Measurements from ENCODE around the gene SLFN12.

Gene SLFN12

DNA sequence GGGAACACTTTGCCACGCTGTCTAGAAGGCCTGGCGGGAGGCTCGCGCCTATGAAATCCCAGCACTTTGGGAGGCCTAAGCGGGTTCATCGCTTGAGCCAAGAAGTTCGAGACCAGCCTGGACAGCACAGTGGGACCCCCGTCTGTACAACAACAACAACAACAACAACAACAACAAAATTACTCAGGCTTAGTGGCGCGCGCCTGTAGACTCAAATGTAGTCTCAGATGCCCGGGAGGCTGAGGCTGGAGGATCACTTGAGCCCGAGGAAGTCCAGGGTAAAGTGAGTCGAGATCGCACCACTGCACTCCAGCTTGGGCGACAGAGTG lies 16.6 kb upstream of the SLFN12 start:
- DNase-seq (no peak), ATAC-seq (ENCODE audit: insufficient read depth, low read depth) (no peak)
- no peak overlapping the region for H3K4me2 ChIP-seq (ENCODE audit: insufficient read depth, low read length)
- H3K9ac ChIP-seq (ENCODE audit: low read depth, low read length): no peak overlapping the region
- TF ChIP-seq EZH2 (IDR thresholded peaks at IDR 0.05; ENCODE audit: borderline replicate concordance, low read depth, low read length, severe bottlenecking): no peak
- TF ChIP-seq, protein P1, sequence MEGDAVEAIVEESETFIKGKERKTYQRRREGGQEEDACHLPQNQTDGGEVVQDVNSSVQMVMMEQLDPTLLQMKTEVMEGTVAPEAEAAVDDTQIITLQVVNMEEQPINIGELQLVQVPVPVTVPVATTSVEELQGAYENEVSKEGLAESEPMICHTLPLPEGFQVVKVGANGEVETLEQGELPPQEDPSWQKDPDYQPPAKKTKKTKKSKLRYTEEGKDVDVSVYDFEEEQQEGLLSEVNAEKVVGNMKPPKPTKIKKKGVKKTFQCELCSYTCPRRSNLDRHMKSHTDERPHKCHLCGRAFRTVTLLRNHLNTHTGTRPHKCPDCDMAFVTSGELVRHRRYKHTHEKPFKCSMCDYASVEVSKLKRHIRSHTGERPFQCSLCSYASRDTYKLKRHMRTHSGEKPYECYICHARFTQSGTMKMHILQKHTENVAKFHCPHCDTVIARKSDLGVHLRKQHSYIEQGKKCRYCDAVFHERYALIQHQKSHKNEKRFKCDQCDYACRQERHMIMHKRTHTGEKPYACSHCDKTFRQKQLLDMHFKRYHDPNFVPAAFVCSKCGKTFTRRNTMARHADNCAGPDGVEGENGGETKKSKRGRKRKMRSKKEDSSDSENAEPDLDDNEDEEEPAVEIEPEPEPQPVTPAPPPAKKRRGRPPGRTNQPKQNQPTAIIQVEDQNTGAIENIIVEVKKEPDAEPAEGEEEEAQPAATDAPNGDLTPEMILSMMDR (IDR thresholded peaks at IDR 0.05; ENCODE audit: borderline replicate concordance, extremely low read depth, low read length, poor library complexity, severe bottlenecking): no peak
- no peak overlapping the region for H3K27ac ChIP-seq (ENCODE audit: low read length)
- no peaks in the 10 kb centered on the region for H3K79me2 ChIP-seq (ENCODE audit: insufficient read depth, low read length)
- peaks cover 17% of the 10 kb centered on the region for H3K36me3 ChIP-seq (ENCODE audit: insufficient read depth, low read length)
- peaks cover 3% of the 10 kb centered on the region; the same call in 1 of the 2 replicates for H4K20me1 ChIP-seq (ENCODE audit: insufficient read depth, low read length)
- no peaks in the 10 kb centered on the region for H3K9me3 ChIP-seq (ENCODE audit: insufficient read depth, low read length, severe bottlenecking)
- H3K4me3 ChIP-seq (ENCODE audit: low read depth in 1 of 2, low read length in 2 of 2): no peak overlapping the region
- no peaks in the 10 kb centered on the region for H3K4me1 ChIP-seq (ENCODE audit: insufficient read depth, low read length)
- H2AFZ ChIP-seq (ENCODE audit: low read depth, low read length): no peak overlapping the region
- H3K27me3 ChIP-seq (ENCODE audit: insufficient read depth, low read length, poor library complexity): no peaks in the 10 kb centered on the region

GRCh38 chr17:35448214-35448898 lies 16.1 kb upstream of the SLFN12 start, which contains the start of gene SLFN13:
Gene SLFN13 (minus strand): TSS chr17:35448766. CDS start chr17:35445680, 3,086 bp downstream.
- H4K20me1 ChIP-seq (ENCODE audit: insufficient read depth, low read length): peaks cover 3% of the 10 kb centered on the region; the same call in 1 of the 2 replicates
- no peak within 1 kb of the TSS for H3K9ac ChIP-seq (ENCODE audit: low read depth, low read length)
- H3K79me2 ChIP-seq (ENCODE audit: insufficient read depth, low read length): no peaks in the 10 kb centered on the region
- peaks cover 17% of the 10 kb centered on the region for H3K36me3 ChIP-seq (ENCODE audit: insufficient read depth, low read length)
- no peak within 1 kb of the TSS for H3K4me2 ChIP-seq (ENCODE audit: insufficient read depth, low read length)
- H3K4me1 ChIP-seq (ENCODE audit: insufficient read depth, low read length): no peaks in the 10 kb centered on the region
- no peaks in the 10 kb centered on the region for H3K9me3 ChIP-seq (ENCODE audit: insufficient read depth, low read length, severe bottlenecking)
- H3K27me3 ChIP-seq (ENCODE audit: insufficient read depth, low read length, poor library complexity): no peaks in the 10 kb centered on the region
- H3K4me3 ChIP-seq (ENCODE audit: low read depth in 1 of 2, low read length in 2 of 2): no peak within 1 kb of the TSS
- ATAC-seq (ENCODE audit: insufficient read depth, low read depth) (peak; percentile 91), DNase-seq (peak; percentile 80)
- no peak within 1 kb of the TSS for H3K27ac ChIP-seq (ENCODE audit: low read length)
- no peak within 1 kb of the TSS for H2AFZ ChIP-seq (ENCODE audit: low read depth, low read length)
- TF ChIP-seq, protein P1 (IDR thresholded peaks at IDR 0.05; ENCODE audit: borderline replicate concordance, extremely low read depth, low read length, poor library complexity, severe bottlenecking): no peak
- TF ChIP-seq EZH2 (IDR thresholded peaks at IDR 0.05; ENCODE audit: borderline replicate concordance, low read depth, low read length, severe bottlenecking): no peak

GRCh38 chr17:35447499-35447898 lies 15.2 kb upstream of the SLFN12 start:
- H4K20me1 ChIP-seq (ENCODE audit: insufficient read depth, low read length): peaks cover 3% of the 10 kb centered on the region; the same call in 1 of the 2 replicates
- TF ChIP-seq, protein P1 (IDR thresholded peaks at IDR 0.05; ENCODE audit: borderline replicate concordance, extremely low read depth, low read length, poor library complexity, severe bottlenecking): no peak
- no peak for TF ChIP-seq EZH2 (IDR thresholded peaks at IDR 0.05; ENCODE audit: borderline replicate concordance, low read depth, low read length, severe bottlenecking)
- no peak overlapping the region for H2AFZ ChIP-seq (ENCODE audit: low read depth, low read length)
- H3K36me3 ChIP-seq (ENCODE audit: insufficient read depth, low read length): peaks cover 17% of the 10 kb centered on the region
- no peak overlapping the region for H3K9ac ChIP-seq (ENCODE audit: low read depth, low read length)
- no peaks in the 10 kb centered on the region for H3K79me2 ChIP-seq (ENCODE audit: insufficient read depth, low read length)
- H3K27ac ChIP-seq (ENCODE audit: low read length): no peak overlapping the region
- no peak overlapping the region for H3K4me3 ChIP-seq (ENCODE audit: low read depth in 1 of 2, low read length in 2 of 2)
- no peaks in the 10 kb centered on the region for H3K4me1 ChIP-seq (ENCODE audit: insufficient read depth, low read length)
- no peaks in the 10 kb centered on the region for H3K9me3 ChIP-seq (ENCODE audit: insufficient read depth, low read length, severe bottlenecking)
- H3K4me2 ChIP-seq (ENCODE audit: insufficient read depth, low read length): no peak overlapping the region
- no peak for DNase-seq
- H3K27me3 ChIP-seq (ENCODE audit: insufficient read depth, low read length, poor library complexity): no peaks in the 10 kb centered on the region
- ATAC-seq (ENCODE audit: insufficient read depth, low read depth): no peak

Data from DND-41 (cell line).